ENCODE results near the gene NUDT16. TPM values are rescaled to one million over a fixed set of nuclear protein-coding genes. Genes with fewer than 3 reads are reported as not detected.

The NUDT16 gene
- total RNA-seq, 1 donor from 2014 or later = 15.8 TPM

GRCh38 chr3:131387796-131388489 is 6.4 kb downstream of the NUDT16 start:
- H3K4me1 Mint-ChIP-seq = peaks cover 13% of the 10 kb centered on the region
- no peak for TF ChIP-seq CTCF (IDR thresholded peaks at IDR 0.05)
- intact Hi-C loops (cut with micrococcal nuclease) = no loop called here
- H3K27ac Mint-ChIP-seq = no peak overlapping the region
- CTCF ChIA-PET = no interaction called here
- no peak overlapping the region for H3K4me3 Mint-ChIP-seq
- peaks cover 20% of the 10 kb centered on the region for H3K36me3 Mint-ChIP-seq (ENCODE audit: low read depth)
- H3K9me3 Mint-ChIP-seq = no peaks in the 10 kb centered on the region
- POLR2A ChIA-PET = no interaction called here
- DNase-seq = no peak
- ATAC-seq (ENCODE audit: low read depth) = no peak
- no peaks in the 10 kb centered on the region for H3K27me3 Mint-ChIP-seq

GRCh38 chr3:131388490-131388799 is 6.9 kb downstream of the NUDT16 start:
- peaks cover 13% of the 10 kb centered on the region for H3K4me1 Mint-ChIP-seq
- ATAC-seq (ENCODE audit: low read depth) = no peak
- H3K4me3 Mint-ChIP-seq = no peak overlapping the region
- POLR2A ChIA-PET = no interaction called here
- TF ChIP-seq CTCF (IDR thresholded peaks at IDR 0.05) = no peak
- no peak for DNase-seq
- H3K9me3 Mint-ChIP-seq = no peaks in the 10 kb centered on the region
- H3K36me3 Mint-ChIP-seq (ENCODE audit: low read depth) = peaks cover 20% of the 10 kb centered on the region
- CTCF ChIA-PET = no interaction called here
- H3K27me3 Mint-ChIP-seq = no peaks in the 10 kb centered on the region
- no peak overlapping the region for H3K27ac Mint-ChIP-seq
- intact Hi-C loops (cut with micrococcal nuclease) = no loop called here

- H3K9me3 Mint-ChIP-seq = no peaks in the 10 kb centered on the region
Observed at GRCh38 chr3:131390331-131390730, 8.8 kb downstream of the NUDT16 start.

GRCh38 chr3:131393051-131393450 is 11.5 kb downstream of the NUDT16 start:
- no peak for TF ChIP-seq CTCF (IDR thresholded peaks at IDR 0.05)
- POLR2A ChIA-PET = no interaction called here
- Mint-ChIP-seq H3K4me3 (no peak overlapping the region), H3K27ac (no peak overlapping the region), H3K9me3 (no peaks in the 10 kb centered on the region), H3K4me1 (no peaks in the 10 kb centered on the region), H3K36me3 (ENCODE audit: low read depth) (no peaks in the 10 kb centered on the region), H3K27me3 (peaks cover 2% of the 10 kb centered on the region)
- no peak for DNase-seq
- CTCF ChIA-PET = no interaction called here
- intact Hi-C loops (cut with micrococcal nuclease) = no loop called here
- no peak for ATAC-seq (ENCODE audit: low read depth)

More at GRCh38 chr3:131390331-131390730, 8.8 kb downstream of the NUDT16 start:
- peaks cover 3% of the 10 kb centered on the region for H3K36me3 Mint-ChIP-seq (ENCODE audit: low read depth)
- H3K4me1 Mint-ChIP-seq = peaks cover 13% of the 10 kb centered on the region
- no peaks in the 10 kb centered on the region for H3K27me3 Mint-ChIP-seq
- DNase-seq = no peak
- H3K4me3 Mint-ChIP-seq = no peak overlapping the region
- intact Hi-C loops (cut with micrococcal nuclease) = no loop called here
- ATAC-seq (ENCODE audit: low read depth) = no peak
- H3K27ac Mint-ChIP-seq = no peak overlapping the region
- ChIA-PET POLR2A (no interaction called here), CTCF (no interaction called here)
- no peak for TF ChIP-seq CTCF (IDR thresholded peaks at IDR 0.05)

GRCh38 chr3:131393868-131394267 is 12.3 kb downstream of the NUDT16 start:
- POLR2A ChIA-PET = no interaction called here
- Mint-ChIP-seq H3K27me3 (peaks cover 2% of the 10 kb centered on the region), H3K36me3 (ENCODE audit: low read depth) (no peaks in the 10 kb centered on the region), H3K27ac (no peak overlapping the region), H3K4me1 (no peaks in the 10 kb centered on the region), H3K9me3 (no peaks in the 10 kb centered on the region), H3K4me3 (no peak overlapping the region)
- intact Hi-C loops (cut with micrococcal nuclease) = no loop called here
- CTCF ChIA-PET = no interaction called here
- no peak for TF ChIP-seq CTCF (IDR thresholded peaks at IDR 0.05)
- DNase-seq = no peak
- ATAC-seq (ENCODE audit: low read depth) = no peak
